Progenitor cell of endocrine pancreas (in vitro differentiated cells): Measurements from ENCODE around the gene EFEMP1. TPM values are rescaled to one million over a fixed set of nuclear protein-coding genes. Genes with fewer than 3 reads are reported as not detected.

ENCODE experiments used
- DNase-seq: peaks from one replicate; pipeline ENCODE4 v3.0.0; 2021; ENCODE audit warnings: low spot score; ENCODE audit not compliant: unreplicated experiment
- H3K27ac Mint-ChIP-seq: 2 replicates; pipeline ENCODE4 v1.8.0; 2021; ENCODE audit warnings: mild to moderate bottlenecking, moderate library complexity, mixed read lengths
- H3K27me3 Mint-ChIP-seq: 2 replicates; pipeline ENCODE4 v1.8.0; 2021; ENCODE audit warnings: mixed read lengths
- H3K36me3 Mint-ChIP-seq: 2 replicates; pipeline ENCODE4 v1.8.0; 2022; ENCODE audit warnings: mixed read lengths; ENCODE audit not compliant: insufficient read depth
- H3K4me1 Mint-ChIP-seq: 2 replicates; pipeline ENCODE4 v1.8.0; 2021; ENCODE audit warnings: low read depth, mixed read lengths
- H3K4me3 Mint-ChIP-seq: 2 replicates; pipeline ENCODE4 v1.8.0; 2021; ENCODE audit warnings: low read depth, mild to moderate bottlenecking, moderate library complexity, mixed read lengths
- H3K9me3 Mint-ChIP-seq: 2 replicates; pipeline ENCODE4 v1.8.0; 2021; ENCODE audit warnings: low read depth, mixed read lengths
- CTCF ChIP-seq: fragments of 200-600 bp; sonication (generic); IDR thresholded peaks from one replicate; pipeline ENCODE4 v1.5.0; 2021; ENCODE audit warnings: antibody characterized with exemption, mild to moderate bottlenecking; ENCODE audit not compliant: unreplicated experiment
- long read RNA-seq: library from polyadenylated mRNA; unstranded; transcript quantifications from one replicate; pipeline ENCODE4 v2.0.0, GENCODE V29; 2020
- total RNA-seq: library from RNA; stranded (reverse); gene quantifications from 2 replicates; pipeline ENCODE4 v1.2.1, GENCODE V29; 2021

EFEMP1 gene, protein sequence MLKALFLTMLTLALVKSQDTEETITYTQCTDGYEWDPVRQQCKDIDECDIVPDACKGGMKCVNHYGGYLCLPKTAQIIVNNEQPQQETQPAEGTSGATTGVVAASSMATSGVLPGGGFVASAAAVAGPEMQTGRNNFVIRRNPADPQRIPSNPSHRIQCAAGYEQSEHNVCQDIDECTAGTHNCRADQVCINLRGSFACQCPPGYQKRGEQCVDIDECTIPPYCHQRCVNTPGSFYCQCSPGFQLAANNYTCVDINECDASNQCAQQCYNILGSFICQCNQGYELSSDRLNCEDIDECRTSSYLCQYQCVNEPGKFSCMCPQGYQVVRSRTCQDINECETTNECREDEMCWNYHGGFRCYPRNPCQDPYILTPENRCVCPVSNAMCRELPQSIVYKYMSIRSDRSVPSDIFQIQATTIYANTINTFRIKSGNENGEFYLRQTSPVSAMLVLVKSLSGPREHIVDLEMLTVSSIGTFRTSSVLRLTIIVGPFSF
- 37.6 and 43.9 TPM in 2 replicates for total RNA-seq
- long read RNA-seq, transcript EFEMP1-201 (12 exons, 1,820 nt): minor isoform, 54 of 251 reads
- long read RNA-seq, transcript EFEMP1-202 (11 exons, 3,024 nt): major isoform, 152 of 251 reads
- long read RNA-seq, partial matches to known transcripts: 16 of 251 reads
- long read RNA-seq, other reads (novel, unspliced or antisense): 29 of 251 reads

DNA sequence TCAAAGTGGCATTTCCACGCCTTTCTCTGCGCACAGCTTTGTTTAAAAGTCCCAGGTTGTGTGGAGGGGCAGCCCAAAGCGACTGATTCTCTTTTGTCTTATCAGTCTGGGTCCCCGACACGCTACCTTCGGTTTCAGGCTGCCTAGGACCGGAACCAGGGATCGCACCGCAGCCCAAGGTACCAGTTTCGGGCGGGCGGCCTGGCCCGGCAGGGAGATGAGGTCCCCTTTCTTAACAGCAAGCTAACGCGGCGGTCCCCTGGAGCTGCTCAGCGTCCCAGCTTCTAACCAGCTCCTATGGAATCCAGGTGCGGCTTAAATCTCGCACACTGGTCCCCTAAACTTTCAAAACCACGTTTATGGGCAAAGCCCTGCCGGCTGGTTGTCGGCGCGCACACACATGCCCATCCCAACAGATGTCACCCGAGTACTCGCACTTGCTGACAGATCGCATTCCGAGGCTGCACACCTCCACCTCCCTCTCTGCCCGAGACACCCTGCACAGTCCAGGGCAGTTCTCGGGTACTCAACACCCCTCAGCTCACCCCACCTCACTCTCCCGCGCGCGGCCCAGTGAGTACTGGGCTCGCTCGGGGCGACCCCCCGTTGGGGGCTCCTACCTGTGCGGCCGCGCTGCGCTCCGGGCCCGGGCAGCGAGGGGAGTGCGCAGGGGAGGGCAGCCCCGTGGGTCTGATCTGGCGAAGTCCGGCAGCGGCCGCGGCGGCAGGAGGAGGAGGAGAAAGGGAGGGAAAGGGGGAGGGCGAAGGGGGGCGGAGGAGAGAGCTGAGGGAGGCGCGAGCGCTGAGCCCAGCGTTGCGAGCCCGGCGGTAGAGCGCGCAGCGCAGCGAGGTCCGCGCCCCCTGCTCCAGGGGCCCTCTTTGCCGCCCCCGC is at the start of gene EFEMP1:
TSS of gene EFEMP1 (minus strand) at position 692 of the 891 bp plus-strand sequence. CDS start 1,342 bp downstream, outside the sequence.
- H3K27ac Mint-ChIP-seq: peak within 1 kb of the TSS; percentile 91

DNA sequence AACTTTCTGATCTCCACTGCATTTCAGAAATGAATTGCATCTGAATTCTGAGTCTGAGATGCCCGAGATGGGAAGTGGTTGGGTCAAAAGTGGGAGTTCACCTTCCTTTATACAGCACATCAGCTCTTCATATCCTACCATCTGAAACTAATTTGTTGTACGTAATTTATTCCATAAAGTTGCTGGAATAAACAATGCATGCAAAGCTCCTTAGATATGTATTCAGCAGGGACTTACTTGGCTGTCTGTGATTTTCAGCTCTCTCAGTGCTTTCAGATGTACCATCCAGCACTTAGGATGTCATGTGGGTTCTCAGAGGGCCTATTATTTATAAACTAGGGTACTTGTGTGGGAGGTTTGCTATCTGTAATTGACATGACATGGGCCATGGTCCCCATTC is 46.9 kb upstream of the EFEMP1 start:
- peaks cover 10% of the 10 kb centered on the region for H3K4me1 Mint-ChIP-seq
- TF ChIP-seq CTCF: no peak
- H3K9me3 Mint-ChIP-seq: no peaks in the 10 kb centered on the region
- no peaks in the 10 kb centered on the region for H3K36me3 Mint-ChIP-seq
- H3K27me3 Mint-ChIP-seq: no peaks in the 10 kb centered on the region
- no peak for DNase-seq
- no peak overlapping the region for H3K4me3 Mint-ChIP-seq
- no peak overlapping the region for H3K27ac Mint-ChIP-seq

More for the DNA sequence above, at the start of gene EFEMP1:
- no peaks in the 10 kb centered on the region for H3K36me3 Mint-ChIP-seq
- no peaks in the 10 kb centered on the region for H3K9me3 Mint-ChIP-seq
- peaks cover 40% of the 10 kb centered on the region for H3K27me3 Mint-ChIP-seq
- H3K4me3 Mint-ChIP-seq: peak within 1 kb of the TSS; percentile 90
- peaks cover 11% of the 10 kb centered on the region for H3K4me1 Mint-ChIP-seq
- DNase-seq: peak; percentile 65
- no peak for TF ChIP-seq CTCF

DNA sequence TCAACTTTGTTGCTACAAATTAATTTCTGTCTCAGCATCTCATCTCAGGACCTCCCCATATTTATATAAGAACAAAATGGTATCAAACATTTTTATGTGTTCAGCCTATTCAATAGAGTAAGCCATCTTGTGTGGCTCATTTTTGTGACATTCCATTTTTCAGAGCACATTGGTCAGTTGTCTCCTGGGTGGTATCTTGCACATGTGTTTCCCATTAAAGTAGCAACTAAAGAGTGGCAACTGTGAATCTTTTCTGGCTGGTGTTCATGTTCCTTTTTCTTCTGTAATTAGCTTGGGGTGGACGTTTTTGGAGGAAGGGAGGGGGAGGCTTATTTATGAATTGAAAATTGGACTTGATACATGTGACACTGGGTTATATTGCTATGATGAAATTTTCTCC is 45.4 kb upstream of the EFEMP1 start:
- no peak overlapping the region for H3K27ac Mint-ChIP-seq
- H3K27me3 Mint-ChIP-seq: no peaks in the 10 kb centered on the region
- no peaks in the 10 kb centered on the region for H3K36me3 Mint-ChIP-seq
- no peak overlapping the region for H3K4me3 Mint-ChIP-seq
- no peak for DNase-seq
- H3K9me3 Mint-ChIP-seq: no peaks in the 10 kb centered on the region
- H3K4me1 Mint-ChIP-seq: peaks cover 11% of the 10 kb centered on the region
- TF ChIP-seq CTCF: no peak

DNA sequence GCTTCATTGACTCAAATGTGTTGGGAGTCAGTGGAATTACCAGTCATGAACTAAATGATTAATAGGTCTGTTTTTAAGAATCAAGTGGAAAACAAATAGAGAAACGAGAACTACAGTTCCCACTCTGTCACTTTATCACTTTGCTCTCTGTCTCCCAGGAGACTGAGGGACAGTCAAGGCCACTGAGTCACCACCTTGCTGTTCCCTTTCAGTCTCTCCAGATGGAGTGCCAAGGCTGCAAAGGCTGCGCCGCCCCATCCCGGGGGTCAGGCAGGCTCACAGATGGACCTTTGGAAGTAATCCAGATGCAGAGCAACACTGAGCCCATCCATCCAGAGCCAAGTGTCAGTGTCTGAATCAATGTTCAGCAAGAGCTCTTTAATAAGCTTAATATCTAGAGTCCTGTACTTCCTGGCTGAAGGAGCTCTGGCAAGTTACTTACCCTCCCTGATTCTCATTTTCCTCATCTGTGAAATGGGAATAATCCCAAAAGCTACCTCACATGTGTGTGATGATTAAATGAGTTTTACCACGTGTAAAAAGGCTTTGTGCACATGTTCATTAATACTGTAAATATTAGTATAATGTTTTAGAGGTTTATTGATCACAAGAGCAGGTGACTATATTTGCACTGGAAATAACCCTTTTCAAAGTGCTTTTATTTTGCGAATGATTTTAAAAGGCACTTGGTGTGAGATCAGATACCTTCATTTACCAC is 43.0 kb upstream of the EFEMP1 start:
- H3K4me1 Mint-ChIP-seq: peaks cover 11% of the 10 kb centered on the region
- H3K9me3 Mint-ChIP-seq: no peaks in the 10 kb centered on the region
- no peaks in the 10 kb centered on the region for H3K36me3 Mint-ChIP-seq
- no peak overlapping the region for H3K27ac Mint-ChIP-seq
- TF ChIP-seq CTCF: no peak
- DNase-seq: no peak
- H3K4me3 Mint-ChIP-seq: no peak overlapping the region
- H3K27me3 Mint-ChIP-seq: peaks cover 4% of the 10 kb centered on the region
